CD4-positive, alpha-beta T cell treated with Interleukin-4 for 4 hours (primary cell): ENCODE data around the gene CRYBG2.

ENCODE experiments used
- DNase-seq: peaks from one replicate; pipeline ENCODE4 v3.0.0-alpha.2; 2020

The CRYBG2 gene

GRCh38 chr1:26277719-26278118, 76.2 kb downstream of the CRYBG2 start:
- DNase-seq: no peak

GRCh38 chr1:26277261-26277661, 76.7 kb downstream of the CRYBG2 start:
- no peak for DNase-seq

- DNase-seq: no peak
These were observed 77.5 kb downstream of the CRYBG2 start for GRCh38 chr1:26276432-26276838.

- DNase-seq: peak; percentile 91
These were observed 78.1 kb downstream of the CRYBG2 start for GRCh38 chr1:26275580-26276431.

- DNase-seq: no peak
These were observed 79.0 kb downstream of the CRYBG2 start for GRCh38 chr1:26274801-26275425.
